Amniotic epithelial cell (primary cell): ENCODE data around the gene CLDN15.
A peak's percentile ranks its signal among the peaks of the same experiment; 100 is the strongest.
"Not testable (repeated sequence)": the region's sequence is repeated elsewhere in the genome, so short reads cannot be mapped to it uniquely, and the experiment has no call there.

ENCODE experiments used
- DNase-seq: peaks from one replicate; pipeline ENCODE4 v3.0.0-alpha.2; 2010; ENCODE audit warnings: low read depth

CLDN15 gene

DNA sequence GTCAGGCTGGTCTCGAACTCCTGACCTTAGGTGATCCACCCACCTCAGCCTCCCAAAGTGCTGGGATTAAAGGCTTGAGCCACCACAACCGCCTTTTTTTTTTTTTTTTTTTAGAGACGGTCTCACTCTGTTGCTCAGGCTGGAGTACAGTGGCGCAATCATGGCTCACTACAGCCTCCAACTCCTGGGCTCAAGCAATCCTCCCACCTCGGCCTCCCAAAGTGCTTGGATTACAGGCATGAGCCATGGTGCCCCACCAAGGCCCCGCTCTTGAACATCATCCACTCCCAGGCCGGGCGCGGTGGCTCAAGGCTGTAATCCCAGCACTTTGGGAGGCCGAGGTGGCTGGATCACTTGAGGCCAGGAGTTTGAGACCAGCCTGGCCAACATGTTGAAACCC lies 38.1 kb downstream of the CLDN15 start:
- DNase-seq = not testable (repeated sequence)

DNA sequence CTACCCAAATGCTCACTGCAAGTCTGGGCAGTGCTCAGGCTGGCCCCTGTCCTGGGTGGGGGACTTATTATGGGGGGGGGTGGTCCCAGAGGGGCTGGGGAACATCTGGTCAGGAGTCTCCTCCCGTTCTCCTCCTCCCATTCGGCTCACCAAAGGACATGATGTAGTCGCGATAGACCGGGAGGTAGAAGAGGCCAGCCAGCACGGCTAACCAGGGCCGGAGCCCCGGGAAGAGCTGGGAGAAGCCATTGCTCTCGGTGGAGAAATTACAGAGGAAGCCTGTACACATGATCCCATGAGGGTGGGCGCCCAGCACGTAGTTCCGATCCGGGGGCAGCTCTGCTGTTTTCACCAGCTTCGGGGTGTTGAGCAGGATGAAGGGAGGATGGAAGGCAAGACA lies 39.1 kb downstream of the CLDN15 start:
- no peak for DNase-seq

DNA sequence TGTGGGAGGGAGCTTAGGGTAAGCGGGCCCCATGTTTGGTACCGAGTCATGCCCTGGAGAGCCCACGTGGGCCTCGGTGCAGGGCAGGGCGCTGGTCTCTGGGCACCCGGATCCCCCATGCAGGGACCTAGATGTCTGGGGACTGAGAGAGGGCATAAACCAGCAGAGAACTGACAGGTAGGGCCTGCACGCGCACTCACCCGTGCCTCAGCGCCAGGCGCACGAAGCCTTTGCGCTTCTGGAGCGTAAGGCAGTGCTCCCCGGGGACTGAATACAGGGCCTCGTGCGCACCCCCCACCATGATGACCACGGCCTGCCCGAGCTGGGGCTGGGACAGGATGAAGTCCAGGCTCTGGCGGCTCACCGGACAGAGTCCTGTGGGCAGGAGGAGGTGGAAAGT lies 39.6 kb downstream of the CLDN15 start:
- DNase-seq = no peak

DNA sequence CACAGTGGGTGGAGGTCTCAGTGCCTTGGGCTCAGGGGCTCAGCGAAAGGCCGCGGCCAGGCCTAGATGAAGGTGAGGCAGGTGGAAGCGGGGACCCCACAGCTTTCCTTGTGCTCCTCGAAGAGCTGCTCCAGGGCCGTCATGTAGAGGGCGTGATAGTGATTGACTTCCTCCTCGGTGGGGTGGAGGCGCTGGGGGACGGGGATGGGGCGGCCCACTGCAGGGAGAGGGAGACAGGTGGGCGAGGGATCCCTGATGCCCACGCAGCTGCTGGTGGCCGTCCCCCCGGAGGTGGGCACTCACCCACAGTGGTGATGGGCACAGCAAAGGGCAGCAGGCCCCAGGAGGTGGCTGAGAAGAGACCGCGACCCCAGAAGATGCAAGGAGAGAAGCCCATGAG lies 41.7 kb downstream of the CLDN15 start:
- no peak for DNase-seq

DNA sequence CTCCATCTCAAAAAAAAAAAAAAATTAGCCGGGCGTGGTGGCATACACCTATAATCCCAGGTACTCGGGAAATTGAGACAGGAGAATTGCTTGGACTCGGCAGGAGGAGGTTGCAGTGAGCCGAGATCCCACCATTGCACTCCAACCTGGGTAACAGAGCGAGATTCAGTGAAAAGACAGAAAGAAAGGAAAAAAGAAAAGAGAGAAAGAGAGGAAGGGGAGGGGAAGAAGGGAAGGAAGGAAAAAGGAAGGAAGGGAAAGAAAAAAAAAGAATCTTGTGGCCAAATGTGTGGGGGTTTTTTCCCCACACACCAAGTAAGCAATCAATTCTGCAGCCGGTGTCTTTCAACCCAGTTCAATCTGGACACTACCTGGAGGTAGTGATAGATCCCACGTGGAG lies 48.5 kb downstream of the CLDN15 start:
- no peak for DNase-seq

DNA sequence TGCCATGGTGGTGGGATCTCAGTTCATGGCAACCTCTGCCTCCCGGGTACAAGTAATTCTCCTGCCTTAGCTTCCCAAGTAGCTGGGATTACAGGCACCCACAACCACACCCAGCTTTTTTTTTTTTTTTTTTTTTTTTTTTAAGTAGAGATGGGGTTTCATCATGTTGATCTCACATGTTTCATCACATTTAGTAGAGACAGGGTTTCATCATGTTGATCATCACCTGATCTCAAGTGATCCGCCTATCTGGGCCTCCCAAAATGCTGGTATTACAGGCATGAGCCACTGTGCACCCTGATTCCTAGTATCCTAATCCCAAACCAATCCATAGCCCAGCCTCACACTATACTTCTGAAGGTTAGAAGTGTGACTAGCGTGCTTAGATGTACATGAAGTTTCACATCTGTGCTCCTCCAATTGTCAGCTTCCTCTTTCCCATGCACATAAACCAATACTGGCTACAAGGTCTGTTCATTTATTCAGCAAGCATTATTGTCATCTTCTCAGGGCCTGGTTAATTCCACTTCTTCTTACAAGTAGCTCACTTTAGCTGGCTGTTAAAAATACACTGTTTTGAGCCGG lies 50.7 kb downstream of the CLDN15 start:
- DNase-seq = peak; percentile 31

DNA sequence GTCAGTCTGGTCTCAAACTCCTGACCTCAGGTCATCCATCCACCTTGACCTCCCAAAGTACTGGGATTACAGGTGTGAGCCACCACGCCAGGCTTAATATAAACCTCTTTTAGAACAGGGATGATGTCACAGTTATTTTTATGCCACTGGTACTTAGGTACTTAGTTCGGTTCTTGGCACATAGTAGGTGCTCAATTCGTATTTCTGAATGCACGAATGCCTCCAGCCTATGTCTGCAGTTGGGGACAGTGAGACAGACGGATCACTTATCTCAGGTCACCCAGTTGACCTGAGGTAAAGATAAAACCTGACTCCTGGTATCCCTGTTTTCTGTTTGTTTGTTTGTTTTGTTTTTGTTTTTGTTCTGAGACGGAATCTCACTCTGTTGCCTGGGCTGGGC lies 51.4 kb downstream of the CLDN15 start:
- DNase-seq = no peak

DNA sequence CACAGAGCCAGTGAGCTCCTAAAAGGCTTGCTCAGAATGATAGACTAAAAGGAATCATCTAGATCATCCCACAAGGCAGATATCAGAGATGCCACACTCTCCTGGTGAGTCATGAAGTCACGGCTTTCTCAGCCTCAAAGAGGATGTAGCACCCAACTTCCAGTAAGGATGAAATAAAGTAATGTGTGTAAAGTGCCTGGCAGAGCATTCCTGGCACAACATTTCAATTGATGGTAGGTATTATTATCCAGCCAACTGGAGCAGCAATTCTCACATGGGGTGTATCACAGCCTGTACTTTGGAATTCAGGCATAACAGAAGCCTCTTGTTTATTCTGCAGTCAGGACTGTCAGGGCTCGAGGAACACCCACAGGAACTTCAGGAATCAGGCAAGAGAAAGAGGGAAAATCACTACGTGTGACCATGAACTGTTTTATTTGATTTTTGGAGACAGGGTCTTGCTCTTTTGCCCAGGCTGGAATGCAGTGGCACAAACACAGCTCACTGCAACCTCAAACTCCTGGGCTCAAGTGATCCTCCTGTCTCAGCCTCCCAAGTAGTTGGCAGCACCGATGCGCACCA lies 52.3 kb downstream of the CLDN15 start:
- DNase-seq = peak; percentile 76
